SU-DHL-6 (cell line): Measurements from ENCODE around the gene SLC22A23.

ENCODE experiments used
- H2AFZ ChIP-seq: fragments of 200-600 bp; sonication (generic); 2 replicates; pipeline ENCODE4 v1.6.1; 2014; ENCODE audit warnings: low read depth, mild to moderate bottlenecking, moderate library complexity, mixed read lengths, antibody characterized with exemption, low read length; ENCODE audit not compliant: severe bottlenecking
- H3F3A ChIP-seq: fragments of 200-600 bp; shearing (Covaris generic); 2 replicates; pipeline ENCODE4 v1.6.0; 2016; ENCODE audit warnings: antibody characterized with exemption, mild to moderate bottlenecking; ENCODE audit not compliant: insufficient read depth
- H3K27ac ChIP-seq: fragments of 200-600 bp; sonication (generic); 2 replicates; pipeline ENCODE4 v1.5.1; 2016; ENCODE audit warnings: low read depth, mild to moderate bottlenecking, low read length, moderate library complexity, mixed read lengths
- H3K27me3 ChIP-seq: fragments of 200-600 bp; sonication (generic), shearing (Covaris generic); 2 replicates; pipeline ENCODE4 v1.6.0; 2014; ENCODE audit warnings: mild to moderate bottlenecking, low read length
- H3K36me3 ChIP-seq: fragments of 200-600 bp; sonication (generic); 2 replicates; pipeline ENCODE4 v1.6.1; 2014; ENCODE audit warnings: mild to moderate bottlenecking, low read length, mixed read lengths
- H3K4me2 ChIP-seq: fragments of 300-600, 200-600 bp; shearing (Covaris generic), sonication (generic); 2 replicates; pipeline ENCODE4 v1.6.0; 2014; ENCODE audit warnings: low read length, low read depth, mild to moderate bottlenecking; ENCODE audit not compliant: poor library complexity, severe bottlenecking
- H3K4me3 ChIP-seq: fragments of 200-600 bp; sonication (generic); 2 replicates; pipeline ENCODE4 v1.5.1; 2014; ENCODE audit warnings: antibody characterized with exemption, low read length, mild to moderate bottlenecking, mixed read lengths; ENCODE audit not compliant: insufficient read depth, poor library complexity, severe bottlenecking
- H3K79me2 ChIP-seq: fragments of 200-600 bp; sonication (generic); 2 replicates; pipeline ENCODE4 v1.6.1; 2014; ENCODE audit warnings: mild to moderate bottlenecking, low read length, moderate library complexity; ENCODE audit not compliant: insufficient read depth
- H3K9ac ChIP-seq: fragments of 200-600 bp; sonication (generic); 2 replicates; pipeline ENCODE4 v1.7.0; 2014; ENCODE audit warnings: mild to moderate bottlenecking, low read length
- H3K9me2 ChIP-seq: fragments of 200-600 bp; sonication (generic); replicated peaks from 2 replicates; pipeline ENCODE4 v1.6.1; 2014; ENCODE audit warnings: low read length; ENCODE audit not compliant: insufficient read depth
- H3K9me3 ChIP-seq: fragments of 200-600 bp; sonication (generic); 2 replicates; pipeline ENCODE4 v1.6.1; 2014; ENCODE audit warnings: low read length, mixed read lengths; ENCODE audit not compliant: insufficient read depth
- H4K20me1 ChIP-seq: fragments of 200-600 bp; sonication (generic); 2 replicates; pipeline ENCODE4 v1.6.1; 2014; ENCODE audit warnings: low read depth, mild to moderate bottlenecking, antibody characterized with exemption, low read length, moderate library complexity, mixed read lengths
- EZH2phosphoT487 ChIP-seq: fragments of 200-600 bp; sonication (generic), shearing (Covaris generic); conservative IDR thresholded peaks from 2 replicates; pipeline ENCODE4 v1.6.1; 2018; ENCODE audit warnings: mild to moderate bottlenecking, antibody characterized with exemption, low read length, moderate library complexity, mixed read lengths
- TF ChIP-seq, protein P1 (sequence below): fragments of 200-600 bp; sonication (generic); IDR thresholded peaks from one replicate; pipeline ENCODE4 v1.5.1; 2017; ENCODE audit warnings: antibody characterized with exemption, mild to moderate bottlenecking, low read length, moderate library complexity; ENCODE audit not compliant: insufficient read depth, poor library complexity, severe bottlenecking

Gene SLC22A23

DNA sequence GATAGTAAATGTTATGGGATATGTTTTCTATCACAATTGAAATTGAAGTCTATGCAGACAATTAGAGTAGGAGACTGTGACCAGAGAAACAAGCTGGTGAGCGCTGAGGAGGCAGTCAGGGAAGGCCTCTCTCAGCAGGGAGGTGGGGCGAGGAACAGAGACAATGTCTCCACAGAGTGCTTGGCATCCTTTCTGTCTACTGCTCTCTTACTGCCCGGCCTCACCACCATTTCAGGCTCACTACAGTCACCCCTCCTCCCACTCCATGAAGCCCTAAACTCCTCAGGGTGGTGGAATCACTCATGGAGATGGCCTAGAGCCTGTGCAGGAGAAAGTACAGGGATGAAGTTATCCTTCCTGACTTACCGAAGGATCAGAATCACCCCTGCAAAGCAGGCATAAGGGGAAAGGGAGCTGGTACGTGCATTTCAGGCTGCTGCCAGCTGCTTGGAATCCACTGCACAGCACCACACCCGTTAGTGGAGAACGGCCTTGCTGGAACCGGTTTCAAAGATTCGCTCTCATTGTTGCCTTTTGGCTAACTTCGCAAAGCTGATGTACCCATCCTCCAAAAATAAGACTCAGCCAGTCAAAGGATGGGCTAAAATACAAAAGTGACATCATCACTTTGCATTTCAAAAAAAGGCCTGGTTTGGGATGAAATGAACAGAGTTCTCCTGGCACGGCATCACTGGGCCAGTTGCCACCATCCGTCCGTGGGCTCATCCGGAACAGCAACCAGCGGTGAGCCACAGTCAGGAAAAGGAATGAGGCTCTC lies 67.3 kb downstream of the SLC22A23 start:
- no peak overlapping the region for H3K4me3 ChIP-seq
- H3K9ac ChIP-seq: no peak overlapping the region
- H3K27ac ChIP-seq: no peak overlapping the region
- no peaks in the 10 kb centered on the region for H4K20me1 ChIP-seq
- H3K9me2 ChIP-seq: no peaks in the 10 kb centered on the region
- no peak overlapping the region for H3K4me2 ChIP-seq
- H3K79me2 ChIP-seq: no peaks in the 10 kb centered on the region
- no peaks in the 10 kb centered on the region for H3K36me3 ChIP-seq
- TF ChIP-seq, protein P1, sequence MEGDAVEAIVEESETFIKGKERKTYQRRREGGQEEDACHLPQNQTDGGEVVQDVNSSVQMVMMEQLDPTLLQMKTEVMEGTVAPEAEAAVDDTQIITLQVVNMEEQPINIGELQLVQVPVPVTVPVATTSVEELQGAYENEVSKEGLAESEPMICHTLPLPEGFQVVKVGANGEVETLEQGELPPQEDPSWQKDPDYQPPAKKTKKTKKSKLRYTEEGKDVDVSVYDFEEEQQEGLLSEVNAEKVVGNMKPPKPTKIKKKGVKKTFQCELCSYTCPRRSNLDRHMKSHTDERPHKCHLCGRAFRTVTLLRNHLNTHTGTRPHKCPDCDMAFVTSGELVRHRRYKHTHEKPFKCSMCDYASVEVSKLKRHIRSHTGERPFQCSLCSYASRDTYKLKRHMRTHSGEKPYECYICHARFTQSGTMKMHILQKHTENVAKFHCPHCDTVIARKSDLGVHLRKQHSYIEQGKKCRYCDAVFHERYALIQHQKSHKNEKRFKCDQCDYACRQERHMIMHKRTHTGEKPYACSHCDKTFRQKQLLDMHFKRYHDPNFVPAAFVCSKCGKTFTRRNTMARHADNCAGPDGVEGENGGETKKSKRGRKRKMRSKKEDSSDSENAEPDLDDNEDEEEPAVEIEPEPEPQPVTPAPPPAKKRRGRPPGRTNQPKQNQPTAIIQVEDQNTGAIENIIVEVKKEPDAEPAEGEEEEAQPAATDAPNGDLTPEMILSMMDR: no peak
- no peak for TF ChIP-seq EZH2phosphoT487
- no peaks in the 10 kb centered on the region for H3K27me3 ChIP-seq
- H3K9me3 ChIP-seq: no peaks in the 10 kb centered on the region
- H3F3A ChIP-seq: no peaks in the 10 kb centered on the region
- H2AFZ ChIP-seq: no peak overlapping the region

DNA sequence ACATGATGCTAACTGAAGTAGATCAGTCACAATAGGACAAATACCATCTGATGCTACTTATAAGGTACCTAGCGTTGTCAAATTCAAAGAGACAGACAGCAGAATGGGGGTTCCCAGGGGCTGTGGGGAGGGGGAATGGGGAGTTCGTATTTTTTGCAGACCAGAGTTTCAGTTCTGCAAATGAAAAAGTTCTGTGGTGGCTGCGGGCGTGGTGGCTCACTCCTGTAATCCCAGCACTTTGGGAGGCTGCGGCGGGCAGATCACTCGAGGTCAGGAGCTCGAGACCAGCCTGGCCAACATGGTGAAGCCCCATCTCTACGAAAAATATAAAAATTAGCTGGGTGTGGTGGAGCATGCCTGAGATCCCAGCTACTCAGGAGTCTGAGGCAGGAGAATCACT lies 68.1 kb downstream of the SLC22A23 start:
- Histone ChIP-seq H3K27ac (no peak overlapping the region), H3K9me2 (no peaks in the 10 kb centered on the region), H3K4me3 (no peak overlapping the region), H3K9ac (no peak overlapping the region), H3K9me3 (no peaks in the 10 kb centered on the region), H4K20me1 (no peaks in the 10 kb centered on the region), H3K79me2 (no peaks in the 10 kb centered on the region), H3F3A (no peaks in the 10 kb centered on the region), H2AFZ (no peak overlapping the region), H3K27me3 (no peaks in the 10 kb centered on the region), H3K4me2 (no peak overlapping the region), H3K36me3 (no peaks in the 10 kb centered on the region)
- TF ChIP-seq, protein P1: no peak
- no peak for TF ChIP-seq EZH2phosphoT487

DNA sequence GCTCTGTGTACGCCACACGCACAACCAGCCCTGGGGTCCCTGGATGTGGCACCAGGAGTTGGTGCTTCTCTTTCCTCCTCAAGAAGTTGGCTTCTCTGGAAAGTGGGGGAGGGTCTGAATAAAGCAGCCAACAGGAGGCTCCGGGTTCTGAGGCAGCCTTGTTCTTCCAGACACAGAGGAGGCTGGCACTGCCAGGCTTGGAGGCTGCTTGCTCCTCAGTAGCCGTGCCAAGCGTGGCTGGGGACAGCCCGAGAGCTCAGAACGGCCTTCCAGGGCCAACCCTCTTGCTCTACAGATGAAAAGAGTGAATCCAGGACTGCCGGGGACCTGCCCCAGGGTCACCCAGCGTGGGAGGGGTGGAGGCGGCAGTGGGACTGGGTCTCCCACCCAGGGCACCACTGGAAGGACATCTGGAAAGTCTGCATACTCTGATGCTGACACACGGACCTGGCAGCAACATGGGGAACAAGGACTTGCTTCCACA lies 70.4 kb downstream of the SLC22A23 start:
- TF ChIP-seq EZH2phosphoT487: no peak
- TF ChIP-seq, protein P1: no peak
- Histone ChIP-seq H3K9ac (no peak overlapping the region), H3K4me2 (no peak overlapping the region), H3K27me3 (no peaks in the 10 kb centered on the region), H3K79me2 (no peaks in the 10 kb centered on the region), H2AFZ (no peak overlapping the region), H3K27ac (no peak overlapping the region), H3K36me3 (no peaks in the 10 kb centered on the region), H3K4me3 (no peak overlapping the region), H3K9me2 (no peaks in the 10 kb centered on the region), H4K20me1 (no peaks in the 10 kb centered on the region), H3F3A (no peaks in the 10 kb centered on the region), H3K9me3 (no peaks in the 10 kb centered on the region)
